HG03025 (cell line): ENCODE measurements around the gene MRPL21.

Experiments
- ATAC-seq: cut with Tn5 transposase; IDR thresholded peaks from one replicate; pipeline ENCODE4 v1.9.1; 2021; ENCODE audit warnings: mild to moderate bottlenecking, moderate library complexity; ENCODE audit not compliant: unreplicated experiment, low FRiP score

The MRPL21 gene

GRCh38 chr11:68935516-68936357, 32.1 kb upstream of the MRPL21 start:
- no peak for ATAC-seq

DNA sequence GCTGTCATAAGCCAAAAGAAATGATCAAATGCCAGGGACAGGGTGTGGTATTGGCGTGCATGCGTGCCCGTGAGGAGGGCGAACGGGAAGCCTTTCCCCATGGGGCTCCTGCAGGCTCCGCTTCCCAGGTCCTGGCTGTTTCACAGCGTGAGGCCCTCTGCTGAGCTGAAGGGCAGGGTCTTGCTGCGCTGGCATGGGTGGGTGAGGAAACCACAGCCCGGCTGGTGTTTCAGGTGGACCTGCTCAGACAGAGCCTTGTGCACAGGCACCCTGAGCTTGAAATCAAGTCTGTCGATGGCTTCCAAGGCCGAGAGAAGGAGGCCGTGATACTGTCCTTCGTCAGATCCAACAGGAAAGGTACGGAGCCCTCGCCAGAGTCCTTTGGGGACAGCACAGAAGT, 31.4 kb upstream of the MRPL21 start:
- no peak for ATAC-seq

DNA sequence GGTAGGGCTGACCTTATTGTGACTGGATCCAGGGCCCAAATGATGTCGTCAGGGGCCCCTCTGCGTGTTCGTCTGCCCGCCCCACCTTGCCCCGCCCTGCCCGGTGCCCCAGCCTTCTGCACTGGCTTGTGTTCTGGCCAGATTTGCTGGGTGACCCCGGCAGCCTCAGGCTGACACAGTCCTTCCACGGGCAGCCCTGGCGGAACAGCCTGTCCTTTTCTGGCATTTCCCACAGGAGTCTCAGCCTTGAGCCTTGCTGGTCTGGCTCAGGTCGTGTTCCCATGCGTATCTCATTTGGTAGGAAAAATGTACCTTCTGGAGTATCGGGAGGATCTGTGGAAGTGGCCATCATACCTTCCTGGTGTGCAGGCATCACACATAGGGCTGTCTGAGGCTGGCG, 31.0 kb upstream of the MRPL21 start:
- no peak for ATAC-seq

DNA sequence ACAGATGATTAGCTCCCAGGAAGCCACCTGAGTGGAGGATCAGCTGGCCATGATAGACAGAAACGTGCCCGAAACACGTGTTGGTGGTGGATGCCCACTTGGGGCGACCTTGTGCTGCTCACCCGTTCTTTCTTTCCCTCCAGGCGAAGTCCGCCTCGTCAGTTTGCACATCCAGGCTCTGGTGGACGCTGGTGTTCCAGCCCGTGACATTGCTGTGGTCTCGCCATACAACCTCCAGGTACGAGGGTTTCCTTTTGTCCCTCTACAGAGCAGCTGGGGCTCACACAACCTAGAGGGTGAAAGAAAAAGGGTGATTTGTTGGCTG, 30.7 kb upstream of the MRPL21 start:
- ATAC-seq, result no peak

- ATAC-seq, result no peak
Measured at GRCh38 chr11:68933605-68934320, 30.1 kb upstream of the MRPL21 start.

- no peak for ATAC-seq
Measured at GRCh38 chr11:68932933-68933577, 29.4 kb upstream of the MRPL21 start.

DNA sequence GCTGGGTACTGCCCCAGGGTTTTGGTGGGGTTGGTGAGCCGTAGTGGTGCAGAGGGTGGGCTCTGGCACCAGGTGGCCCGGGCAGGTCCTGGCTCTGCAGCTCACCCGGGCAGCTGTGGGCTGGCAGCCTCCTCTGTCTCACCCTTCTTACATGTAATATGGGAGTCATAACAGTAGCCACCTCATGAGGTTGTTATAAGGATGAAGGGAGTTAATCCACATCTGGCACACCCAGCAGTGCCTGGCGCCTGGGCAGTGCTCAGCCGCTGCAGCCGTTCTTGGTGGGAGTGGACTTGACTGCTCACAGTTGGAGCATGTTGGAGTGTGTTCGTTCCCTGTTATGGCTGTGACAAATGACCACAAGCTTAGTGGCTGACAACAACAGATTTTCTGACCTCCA, 28.7 kb upstream of the MRPL21 start:
- ATAC-seq, result no peak

DNA sequence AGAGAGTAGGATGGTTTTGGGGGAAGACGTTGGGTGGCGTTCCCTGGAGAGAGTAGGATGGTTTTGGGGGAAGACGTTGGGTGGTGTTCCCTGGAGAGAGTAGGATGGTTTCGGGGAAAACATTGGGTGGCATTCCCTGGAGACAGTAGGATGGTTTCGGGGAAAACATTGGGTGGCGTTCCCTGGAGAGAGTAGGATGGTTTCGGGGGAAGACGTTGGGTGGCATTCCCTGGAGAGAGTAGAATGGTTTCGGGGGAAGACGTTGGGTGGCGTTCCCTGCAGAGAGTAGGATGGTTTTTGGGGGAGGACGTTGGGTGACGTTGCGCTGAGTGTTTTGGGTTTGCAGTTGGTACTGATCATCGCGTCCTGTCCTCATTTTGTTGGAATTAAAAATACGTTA, 28.3 kb upstream of the MRPL21 start:
- no peak for ATAC-seq

GRCh38 chr11:68930991-68931855, 27.6 kb upstream of the MRPL21 start:
- no peak for ATAC-seq

GRCh38 chr11:68929706-68930570, 26.3 kb upstream of the MRPL21 start:
- no peak for ATAC-seq

GRCh38 chr11:68929135-68929534, 25.5 kb upstream of the MRPL21 start:
- ATAC-seq, result no peak

DNA sequence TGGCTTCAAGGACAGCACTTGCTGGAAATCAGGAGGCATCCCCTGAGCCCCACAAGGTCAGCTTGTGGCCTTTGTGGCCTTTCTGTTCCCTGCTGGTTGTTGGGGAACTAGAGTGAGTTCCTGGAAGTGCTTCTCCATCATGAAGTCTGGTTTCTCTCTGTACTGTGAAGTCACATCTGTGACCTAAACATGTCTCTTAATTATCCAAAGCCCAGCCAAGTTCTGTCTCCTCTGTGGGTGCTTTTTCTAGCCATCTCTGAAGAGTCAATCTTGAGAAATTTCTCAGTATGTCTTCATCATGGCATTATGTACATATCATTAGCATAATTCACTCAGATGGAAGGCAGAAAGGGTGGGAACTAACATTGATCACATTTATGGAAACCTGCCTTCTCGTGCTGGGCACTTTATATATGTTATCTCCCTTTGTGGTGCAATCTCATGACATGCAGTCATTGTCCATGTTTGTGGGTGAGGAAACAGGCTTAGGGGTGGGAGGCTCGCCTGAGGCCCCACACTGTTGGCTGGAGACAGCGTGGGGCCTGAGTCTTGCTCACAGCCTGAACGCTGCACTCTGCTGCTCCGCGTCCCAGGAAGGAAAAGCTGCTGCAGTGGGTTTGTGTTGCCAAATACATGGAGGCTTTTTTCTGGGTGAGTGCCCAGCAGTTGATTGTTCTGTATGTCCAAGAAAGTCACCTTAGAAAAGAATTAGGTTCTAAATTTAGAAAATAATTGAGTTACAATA, 24.7 kb upstream of the MRPL21 start:
- no peak for ATAC-seq

DNA sequence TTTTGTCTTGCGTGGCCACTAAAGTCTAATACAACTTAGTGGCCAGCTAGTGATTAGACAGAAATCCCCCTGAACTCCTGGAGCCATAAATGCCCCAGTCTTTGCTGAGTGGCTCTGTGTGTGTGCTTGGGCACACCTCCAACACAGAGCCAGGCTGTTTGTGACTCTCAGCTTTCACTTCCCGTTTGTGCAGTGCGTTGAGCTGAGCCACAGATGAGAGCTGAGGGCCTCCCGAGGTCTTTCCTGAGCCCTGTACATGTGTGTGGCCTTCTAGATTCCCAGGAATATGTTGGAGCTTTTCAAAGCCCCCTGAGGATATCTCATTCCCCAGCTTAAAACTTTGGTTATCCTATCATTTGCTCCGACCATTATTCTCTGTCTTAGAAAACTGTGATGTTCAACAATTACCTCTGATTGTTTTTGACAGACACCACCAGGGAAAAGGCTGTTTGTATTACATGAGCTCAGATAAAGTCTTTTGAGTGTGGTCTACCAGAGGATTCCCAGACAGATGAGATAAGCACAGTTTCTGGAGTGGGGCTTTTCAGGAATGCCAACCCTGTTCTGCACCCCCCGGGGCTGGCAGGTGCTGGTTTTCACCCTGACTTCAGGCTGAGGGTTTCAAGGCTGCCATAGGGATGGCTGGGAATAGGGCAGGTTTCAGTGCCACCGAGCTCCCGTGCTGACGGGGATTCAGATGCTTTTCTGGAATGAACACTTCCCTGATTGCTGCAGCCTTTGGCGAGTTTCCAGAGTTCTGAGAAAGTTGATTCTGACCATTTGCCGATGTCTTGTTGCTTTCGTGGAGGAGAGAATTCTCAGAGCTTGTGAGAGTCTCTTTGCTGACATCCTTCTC, 23.9 kb upstream of the MRPL21 start:
- ATAC-seq, result peak; percentile 59

DNA sequence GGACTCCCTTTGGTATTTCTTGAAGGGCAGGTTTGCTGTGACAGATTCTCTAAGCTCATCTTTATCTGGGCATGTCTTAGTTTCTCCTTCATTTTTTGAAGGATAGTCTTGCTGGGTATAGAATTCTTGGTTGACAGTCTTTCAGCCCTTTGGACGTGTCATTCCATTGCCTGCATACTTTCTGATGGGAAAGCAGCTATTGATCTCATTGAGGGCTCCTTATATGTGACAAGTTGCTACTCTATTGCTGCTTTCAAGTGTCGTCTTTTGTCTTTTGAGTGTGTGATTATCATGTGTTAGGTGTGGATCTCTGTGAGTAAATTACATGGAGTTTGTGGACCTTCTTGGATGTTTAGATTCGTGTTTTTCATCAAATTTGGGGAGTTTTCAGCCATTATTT, 22.0 kb upstream of the MRPL21 start:
- ATAC-seq, result no peak

- ATAC-seq, result no peak
Measured at GRCh38 chr11:68924073-68924925, 20.7 kb upstream of the MRPL21 start.

- no peak for ATAC-seq
Measured at GRCh38 chr11:68923614-68924013, 20.0 kb upstream of the MRPL21 start.

- no peak for ATAC-seq
Measured at GRCh38 chr11:68916439-68916838, 12.8 kb upstream of the MRPL21 start.
